Activated T-cell treated with anti-CD3 and anti-CD28 coated beads for 48 hours (primary cell): ENCODE data around the gene CRABP2.

Experiments used
- DNase-seq: peaks from one replicate; pipeline ENCODE4 v3.0.0-alpha.2; 2020; ENCODE audit warnings: low read depth

Gene CRABP2

DNA sequence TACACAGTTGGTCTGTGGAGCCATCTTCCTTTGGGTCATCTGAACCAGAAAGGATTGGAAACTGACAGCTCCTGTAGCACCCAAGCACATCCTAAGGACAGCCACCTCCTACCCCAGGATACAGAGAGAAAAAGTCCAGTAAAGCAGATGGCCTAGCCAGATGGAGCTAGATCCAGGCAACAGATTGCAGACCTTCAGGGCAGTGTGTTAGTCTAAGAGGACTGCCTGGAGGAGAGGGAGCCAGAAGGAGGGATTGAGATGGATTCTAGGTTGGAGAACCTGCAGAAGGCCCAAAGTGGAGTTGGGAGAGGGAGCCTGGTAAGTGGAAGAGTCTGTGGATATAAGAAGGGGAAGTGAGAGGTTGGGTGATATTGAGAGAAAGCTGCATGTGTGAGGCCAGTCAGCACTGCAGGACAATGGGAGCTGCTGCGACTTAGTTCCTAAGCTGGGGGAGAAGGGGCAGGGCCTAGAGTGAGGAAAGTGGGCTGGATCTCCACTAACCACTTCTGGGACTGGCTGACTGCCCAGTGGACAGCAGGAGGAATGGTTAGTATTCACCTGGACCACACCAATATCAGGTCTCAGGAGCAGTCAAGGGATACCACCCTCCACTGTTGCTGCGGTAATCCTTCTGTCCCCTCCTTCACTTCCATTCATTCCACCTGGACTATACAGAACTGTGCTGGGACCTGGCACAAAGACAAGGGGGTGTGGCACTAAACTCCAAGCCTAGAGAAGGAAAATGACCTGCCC, 50.1 kb downstream of the CRABP2 start:
- DNase-seq = no peak

DNA sequence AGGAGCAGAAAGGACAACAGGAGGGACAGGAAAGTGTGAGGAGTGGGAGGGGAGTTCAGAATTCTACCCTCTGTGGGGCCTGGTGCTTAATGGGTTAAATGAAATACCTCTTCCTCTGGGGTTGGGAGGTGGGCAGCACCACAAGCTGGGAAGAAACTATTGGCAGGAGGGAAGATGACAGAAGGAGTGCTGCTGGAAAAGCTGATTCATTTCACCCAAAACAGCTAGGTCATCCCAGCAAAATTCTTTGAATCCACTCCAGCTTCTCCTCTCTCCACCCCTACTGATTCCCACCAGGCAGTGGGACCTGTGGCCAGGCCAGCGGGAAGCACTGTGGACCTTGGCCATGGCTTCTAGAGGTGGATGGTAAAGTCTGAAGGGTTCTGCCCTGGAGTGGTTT, 50.7 kb downstream of the CRABP2 start:
- no peak for DNase-seq

DNA sequence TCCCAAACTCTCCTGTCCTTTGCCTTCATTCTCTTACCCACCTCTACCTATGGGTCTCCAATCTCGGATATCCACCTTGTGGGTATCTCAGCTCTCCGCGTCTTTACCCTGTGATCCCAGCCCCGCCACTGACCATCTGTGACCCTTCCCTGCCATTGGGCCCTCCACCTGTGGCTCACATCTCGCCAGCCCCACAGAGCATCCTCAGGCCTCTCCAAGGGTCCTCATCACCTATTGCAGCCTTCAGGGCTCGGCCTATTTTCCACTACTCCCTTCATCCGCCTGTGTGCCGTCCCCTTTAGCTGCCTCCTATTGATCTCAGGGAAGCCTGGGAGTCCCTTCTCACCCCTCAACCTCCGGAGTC, 52.4 kb downstream of the CRABP2 start:
- no peak for DNase-seq

DNA sequence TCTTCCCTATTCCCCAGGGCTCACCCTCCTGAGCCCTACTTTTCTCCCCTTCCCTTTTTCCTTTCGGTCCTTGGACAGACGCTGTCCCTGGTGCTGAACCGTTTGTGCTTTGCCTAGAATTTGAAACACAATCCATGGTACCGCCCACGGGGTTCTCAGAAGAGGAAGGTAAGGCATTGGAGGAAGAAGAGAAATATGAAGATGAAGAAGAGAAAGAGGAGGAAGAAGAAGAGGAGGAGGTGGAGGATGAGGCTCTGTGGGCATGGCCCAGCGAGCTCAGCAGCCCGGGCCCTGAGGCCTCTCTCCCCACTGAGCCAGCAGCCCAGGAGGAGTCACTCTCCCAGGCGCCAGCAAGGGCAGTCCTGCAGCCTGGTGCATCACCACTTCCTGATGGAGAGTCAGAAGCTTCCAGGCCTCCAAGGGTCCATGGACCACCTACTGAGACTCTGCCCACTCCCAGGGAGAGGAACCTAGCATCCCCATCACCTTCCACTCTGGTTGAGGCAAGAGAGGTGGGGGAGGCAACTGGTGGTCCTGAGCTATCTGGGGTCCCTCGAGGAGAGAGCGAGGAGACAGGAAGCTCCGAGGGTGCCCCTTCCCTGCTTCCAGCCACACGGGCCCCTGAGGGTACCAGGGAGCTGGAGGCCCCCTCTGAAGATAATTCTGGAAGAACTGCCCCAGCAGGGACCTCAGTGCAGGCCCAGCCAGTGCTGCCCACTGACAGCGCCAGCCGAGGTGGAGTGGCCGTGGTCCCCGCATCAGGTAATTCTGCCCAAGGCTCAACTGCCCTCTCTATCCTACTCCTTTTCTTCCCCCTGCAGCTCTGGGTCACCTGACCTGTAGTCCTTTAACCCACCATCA, 53.0 kb downstream of the CRABP2 start:
- no peak for DNase-seq
